WERI-Rb-1 (cell line): ENCODE data around the gene CIAO3.

Experiments
- DNase-seq: peaks from one replicate; pipeline ENCODE4 v3.0.0-alpha.2; 2020
- H3K27ac ChIP-seq: fragments of 250-450 bp; sonication (Bioruptor Pico); 2 replicates; pipeline ENCODE4 v1.5.1; 2020; ENCODE audit warnings: mild to moderate bottlenecking, moderate library complexity
- H3K27me3 ChIP-seq: fragments of 250-450 bp; sonication (Bioruptor Pico); 2 replicates; pipeline ENCODE4 v1.5.1; 2021; ENCODE audit warnings: mild to moderate bottlenecking, low read depth, moderate library complexity; ENCODE audit not compliant: insufficient read depth, severe bottlenecking
- H3K36me3 ChIP-seq: fragments of 250-450 bp; sonication (Bioruptor Pico); 2 replicates; pipeline ENCODE4 v1.5.1; 2020; ENCODE audit warnings: mild to moderate bottlenecking, moderate library complexity
- H3K4me3 ChIP-seq: 2 replicates; pipeline ENCODE4 v1.5.1; 2011; ENCODE audit warnings: low read depth, mild to moderate bottlenecking, control low read depth, low read length
- H3K9me3 ChIP-seq: fragments of 250-450 bp; sonication (Bioruptor Pico); 2 replicates; pipeline ENCODE4 v1.5.1; 2021; ENCODE audit warnings: mild to moderate bottlenecking, moderate library complexity; ENCODE audit not compliant: severe bottlenecking
- CTCF ChIP-seq: IDR thresholded peaks from 2 replicates; pipeline ENCODE4 v1.5.1; 2011; ENCODE audit warnings: low read depth, mild to moderate bottlenecking, control low read depth, inconsistent platforms, low read length

The CIAO3 gene

GRCh38 chr16:735982-736453 lies 4.8 kb downstream of the CIAO3 start:
- Histone ChIP-seq H3K27me3 (no peaks in the 10 kb centered on the region), H3K4me3 (no peak overlapping the region), H3K36me3 (peaks cover 50% of the 10 kb centered on the region), H3K9me3 (no peaks in the 10 kb centered on the region), H3K27ac (no peak overlapping the region)
- no peak for TF ChIP-seq CTCF
- DNase-seq, result no peak

GRCh38 chr16:734981-735881 lies 5.6 kb downstream of the CIAO3 start:
- Histone ChIP-seq H3K36me3 (peaks cover 53% of the 10 kb centered on the region), H3K27ac (no peak overlapping the region), H3K27me3 (no peaks in the 10 kb centered on the region), H3K9me3 (no peaks in the 10 kb centered on the region), H3K4me3 (no peak overlapping the region)
- DNase-seq, result no peak
- no peak for TF ChIP-seq CTCF

- no peak overlapping the region for H3K4me3 ChIP-seq
- no peaks in the 10 kb centered on the region for H3K9me3 ChIP-seq
- no peak overlapping the region for H3K27ac ChIP-seq
- TF ChIP-seq CTCF, result no peak
- H3K36me3 ChIP-seq, result peaks cover 53% of the 10 kb centered on the region
- no peak for DNase-seq
- no peaks in the 10 kb centered on the region for H3K27me3 ChIP-seq
Measured at GRCh38 chr16:734208-734980, 6.4 kb downstream of the CIAO3 start.

DNA sequence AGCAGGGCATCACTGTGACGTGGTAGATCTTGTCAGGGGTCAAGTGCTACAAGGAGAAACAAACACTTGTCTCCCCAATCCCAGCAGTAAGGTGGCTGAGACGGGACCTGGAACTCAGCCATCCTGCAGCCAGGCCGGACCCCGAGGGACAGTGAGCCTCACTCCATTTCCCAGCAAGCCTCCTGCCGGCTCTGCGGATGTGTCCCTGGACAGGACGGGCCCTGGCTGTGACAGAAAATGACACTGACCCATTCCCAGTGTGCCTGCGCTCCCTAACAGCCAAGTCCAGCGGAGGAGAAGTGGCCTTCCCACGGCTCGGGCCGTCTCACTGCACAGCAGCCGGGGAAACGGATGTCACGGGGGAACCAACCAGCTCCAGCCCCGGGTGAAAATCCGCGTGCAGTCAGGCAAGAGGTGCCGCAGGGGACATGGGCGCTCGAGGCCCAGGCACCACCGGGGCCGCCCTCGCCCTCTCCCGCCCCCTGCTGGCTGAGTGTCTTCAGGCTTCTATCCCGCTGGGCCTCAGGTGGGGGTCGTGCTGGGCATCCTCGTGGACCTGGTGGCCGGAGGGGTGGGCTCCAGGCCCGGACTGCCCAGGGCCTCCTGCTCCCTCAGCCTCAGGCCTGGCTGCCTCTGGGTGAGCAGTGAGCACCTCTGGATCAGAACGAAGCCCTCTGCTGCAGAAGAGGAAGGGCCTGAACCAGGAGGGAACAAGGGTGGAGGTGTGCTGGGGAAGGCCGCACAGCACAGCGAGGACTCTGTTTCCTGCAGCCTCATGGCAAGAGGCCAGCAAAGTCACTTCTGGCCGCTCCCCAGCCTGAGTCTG lies 7.2 kb downstream of the CIAO3 start:
- Histone ChIP-seq H3K27ac (no peak overlapping the region), H3K27me3 (no peaks in the 10 kb centered on the region), H3K4me3 (no peak overlapping the region), H3K9me3 (no peaks in the 10 kb centered on the region), H3K36me3 (peaks cover 48% of the 10 kb centered on the region)
- DNase-seq, result peak; percentile 64
- TF ChIP-seq CTCF, result peak; percentile 86

DNA sequence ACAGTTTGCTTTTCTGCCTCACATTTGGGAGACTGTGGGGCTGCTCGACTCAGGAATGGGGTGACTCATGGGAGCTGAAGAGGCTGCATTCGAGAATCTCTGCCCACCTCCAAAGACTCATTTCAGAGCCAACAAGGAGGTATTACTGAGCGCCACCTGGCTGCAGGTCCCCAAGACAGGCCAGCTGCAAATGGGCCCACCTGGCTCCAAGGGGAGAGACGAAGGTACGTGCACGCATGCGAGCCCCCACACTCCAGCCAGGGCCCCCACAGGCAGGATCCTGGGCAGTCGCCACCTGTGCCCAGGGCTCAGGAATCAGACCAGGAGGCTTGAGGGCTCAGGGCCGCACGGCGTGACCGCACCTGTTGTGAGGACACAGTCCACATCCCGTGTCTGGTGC lies 7.9 kb downstream of the CIAO3 start:
- Histone ChIP-seq H3K4me3 (no peak overlapping the region), H3K27ac (no peak overlapping the region), H3K36me3 (peaks cover 44% of the 10 kb centered on the region), H3K27me3 (no peaks in the 10 kb centered on the region), H3K9me3 (no peaks in the 10 kb centered on the region)
- peak; percentile 36; the same call in 1 of the 2 replicates for TF ChIP-seq CTCF
- no peak for DNase-seq
